Measurements from ENCODE around the gene GOLPH3L.
"Not testable (repeated sequence)": the region's sequence is repeated elsewhere in the genome, so short reads cannot be mapped to it uniquely, and the experiment has no call there.

Gene GOLPH3L

DNA sequence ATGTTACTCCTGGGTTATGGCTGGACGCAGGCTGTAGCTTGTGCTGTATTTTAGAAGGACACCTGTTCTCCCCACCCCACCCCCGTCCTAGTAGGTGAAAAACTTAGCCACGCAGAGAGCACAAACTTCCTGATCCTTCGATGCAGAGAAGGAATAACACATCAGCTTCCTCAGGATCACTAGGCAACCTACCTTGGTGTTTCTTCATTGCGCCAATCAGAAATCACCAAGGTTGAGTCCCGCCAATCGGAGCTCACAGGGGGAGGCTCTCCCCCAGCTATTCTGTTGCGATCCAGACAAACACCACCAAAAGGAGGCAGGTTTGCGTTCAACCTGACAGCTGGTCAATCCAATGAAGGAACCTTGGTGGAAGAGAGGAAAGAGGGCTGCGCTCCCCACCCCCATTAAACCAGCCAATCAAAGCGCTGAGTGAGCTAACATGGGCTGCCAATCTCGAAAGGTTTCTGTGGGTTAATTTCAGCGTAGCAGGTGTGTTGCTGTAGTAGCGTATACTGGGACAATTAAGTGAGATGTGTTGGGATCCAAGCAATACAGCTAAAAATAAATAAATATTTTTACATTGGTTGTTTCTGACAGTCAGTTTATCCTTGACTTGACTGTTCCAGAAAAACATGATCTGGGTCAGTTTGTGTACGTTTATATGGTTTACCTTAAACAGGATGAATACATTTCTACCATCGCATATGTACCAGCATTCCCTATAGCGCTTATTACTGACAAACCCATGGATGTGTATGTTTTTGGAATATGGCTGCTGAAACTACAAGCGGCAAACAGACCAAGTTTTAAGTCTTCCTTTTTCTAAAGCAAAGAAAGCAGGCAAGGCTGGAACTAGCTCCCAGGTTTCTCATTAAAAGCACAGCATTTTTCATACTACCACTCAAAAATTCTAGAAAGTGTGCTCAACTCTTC is at the start of gene GOLPH3L:
Gene GOLPH3L (minus strand): TSS at position 160 of the 933 bp plus-strand sequence. CDS start 2,316 bp downstream, outside the sequence.
- peak; percentile 99 for DNase-seq (ENCODE audit: low read depth)

DNA sequence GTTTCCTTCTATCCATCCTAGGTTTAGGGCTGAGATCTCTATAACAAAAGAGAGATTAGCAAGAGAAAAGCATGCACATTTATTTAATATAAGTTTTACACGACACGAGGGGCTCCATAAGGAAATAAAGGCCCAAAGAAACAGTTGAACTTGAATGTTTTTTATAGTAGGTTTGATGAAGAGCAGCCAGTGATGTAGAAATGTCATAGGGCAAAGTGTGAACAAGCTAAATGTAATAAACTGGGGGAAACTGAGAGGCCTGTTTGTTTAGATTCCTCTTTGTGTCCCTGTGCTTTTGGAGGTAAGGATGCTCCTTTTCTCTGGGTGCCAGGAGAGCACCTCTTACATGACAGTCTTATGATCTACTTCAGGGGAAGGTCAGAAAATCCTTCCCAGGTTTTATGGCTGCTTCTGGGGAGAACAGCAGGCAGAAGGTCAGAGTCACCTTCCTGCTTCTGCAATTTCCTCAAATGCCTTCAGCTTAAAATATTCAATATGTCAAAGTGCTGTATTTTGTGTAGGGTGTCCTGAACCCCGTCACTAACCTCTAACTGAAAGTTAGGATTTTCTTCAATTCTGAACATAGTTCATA is 33.3 kb upstream of the GOLPH3L start:
- DNase-seq (ENCODE audit: low read depth): no peak

DNA sequence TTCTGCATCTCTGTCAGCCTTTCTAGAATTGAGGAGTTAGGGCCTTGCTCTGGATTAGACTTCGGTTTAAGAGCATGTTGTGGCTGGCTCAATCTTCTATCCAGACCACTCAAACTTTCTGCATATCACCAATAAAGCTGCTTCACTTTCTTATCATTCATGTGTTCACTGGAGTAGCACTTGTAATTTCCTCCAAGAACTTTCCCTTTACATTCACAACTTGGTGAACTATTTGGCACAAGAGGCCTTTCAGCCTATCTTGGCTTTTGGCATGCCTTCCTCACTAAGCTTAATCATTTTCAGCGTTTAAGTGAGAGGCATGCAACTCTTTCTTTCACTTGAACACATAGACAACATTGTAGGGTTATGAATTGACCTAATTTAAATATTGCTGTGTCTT is 27.4 kb upstream of the GOLPH3L start:
- DNase-seq (ENCODE audit: low read depth): no peak

DNA sequence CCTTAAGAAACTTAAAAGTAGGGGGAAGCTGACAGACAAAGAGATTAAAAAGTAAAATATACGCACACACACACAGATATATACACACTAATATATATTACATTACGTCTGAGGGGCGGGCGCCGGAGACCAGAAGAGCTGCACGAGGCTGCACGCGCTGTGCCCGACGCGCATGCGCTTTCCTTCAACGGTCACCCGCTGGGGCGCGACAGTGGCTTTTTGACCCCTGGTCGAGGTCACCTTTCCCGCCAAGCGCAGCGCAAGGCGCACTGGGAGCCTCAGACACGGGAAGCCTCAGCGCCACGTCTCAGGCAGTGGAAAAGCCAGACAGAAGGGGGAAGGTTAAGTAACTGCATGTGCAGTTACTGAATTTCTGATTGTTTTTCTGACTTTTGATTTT is 23.7 kb upstream of the GOLPH3L start, which contains the start of gene HORMAD1:
Gene HORMAD1 (minus strand): TSS at position 193 of the 400 bp plus-strand sequence. CDS start 1,390 bp downstream, outside the sequence.
- no peak for DNase-seq (ENCODE audit: low read depth)

GRCh38 chr1:150720098-150720497 is 23.1 kb upstream of the GOLPH3L start:
- DNase-seq (ENCODE audit: low read depth): no peak

- no peak for DNase-seq (ENCODE audit: low read depth)
Measured at GRCh38 chr1:150718225-150718891, 21.4 kb upstream of the GOLPH3L start.

GRCh38 chr1:150709031-150709430 is 12.1 kb upstream of the GOLPH3L start:
- DNase-seq (ENCODE audit: low read depth): not testable (repeated sequence)

DNA sequence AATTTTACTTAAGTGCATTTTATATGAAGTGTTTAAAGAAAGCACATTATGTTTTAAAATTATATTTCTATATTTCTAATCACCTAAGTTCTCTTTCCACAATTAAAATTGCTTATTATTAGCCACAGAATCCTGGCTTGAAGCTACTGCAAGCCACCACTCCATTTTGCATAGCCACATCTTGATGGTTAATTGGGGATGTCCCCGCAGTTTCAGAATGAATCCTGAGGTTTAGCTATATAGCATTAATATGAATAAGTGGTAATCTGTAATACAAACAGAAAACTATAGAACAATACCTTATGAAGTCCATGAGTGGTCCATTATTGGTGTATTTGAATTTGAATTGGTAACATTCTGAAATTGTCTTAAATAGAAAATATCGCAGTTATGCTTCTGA is 11.6 kb upstream of the GOLPH3L start:
- no peak for DNase-seq (ENCODE audit: low read depth)

DNA sequence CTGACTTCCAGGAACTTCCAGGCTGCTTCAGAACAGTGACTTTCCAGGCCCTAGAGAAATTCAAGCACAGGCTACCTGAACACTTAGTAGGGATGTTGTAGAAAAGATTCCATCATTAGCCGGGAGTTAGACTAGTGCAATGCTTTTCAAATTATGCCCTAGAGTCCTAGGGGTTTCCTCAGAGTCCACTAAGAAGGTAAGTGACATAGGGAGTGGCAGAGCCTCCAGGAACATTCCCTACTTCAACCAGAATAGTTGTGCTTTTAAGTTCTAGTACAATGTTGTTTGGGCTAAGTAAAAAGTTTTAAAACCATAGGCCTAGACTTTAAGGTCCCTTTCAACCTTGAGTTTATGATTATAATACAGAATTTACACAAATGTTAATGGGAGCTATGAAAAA is 9.1 kb upstream of the GOLPH3L start:
- no peak for DNase-seq (ENCODE audit: low read depth)

DNA sequence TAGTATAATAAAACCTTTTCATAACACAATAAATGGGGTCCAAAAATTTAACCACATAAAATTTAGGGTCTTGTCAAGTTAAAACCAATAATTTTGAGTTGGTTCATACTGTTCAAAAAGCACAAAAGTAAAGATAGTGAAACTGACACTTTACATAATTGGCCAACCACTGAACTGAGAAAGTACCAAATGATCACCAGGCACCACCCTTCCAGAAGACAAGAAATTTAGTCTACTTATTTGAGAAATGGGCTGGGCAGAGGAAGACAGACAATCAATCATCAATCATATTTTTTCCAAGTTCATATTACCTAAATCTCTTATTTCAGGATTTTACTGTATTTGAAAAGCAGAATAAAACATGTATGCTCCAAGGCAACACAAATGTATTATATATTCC is 6.5 kb upstream of the GOLPH3L start:
- DNase-seq (ENCODE audit: low read depth): no peak

DNA sequence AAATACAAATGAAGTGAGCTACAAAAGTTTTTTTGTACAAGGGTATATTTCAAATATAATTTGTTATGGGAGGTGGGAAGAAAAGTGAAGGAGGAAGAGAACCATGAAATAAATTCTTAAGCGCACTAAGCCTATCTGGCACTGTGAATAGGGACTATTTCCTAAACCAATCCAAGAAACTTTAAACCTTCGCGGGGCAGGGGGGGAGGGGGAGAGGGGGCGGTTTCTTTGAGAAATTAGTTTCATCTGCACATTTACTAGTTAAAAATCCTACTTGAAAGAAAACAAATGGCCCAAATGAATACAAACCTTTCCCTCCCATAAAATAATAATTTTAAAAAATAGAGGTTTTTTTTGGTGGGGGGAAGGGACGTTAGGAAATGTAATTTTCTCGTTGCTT is 364 bp downstream of the GOLPH3L start:
- DNase-seq (ENCODE audit: low read depth): peak; percentile 28

DNA sequence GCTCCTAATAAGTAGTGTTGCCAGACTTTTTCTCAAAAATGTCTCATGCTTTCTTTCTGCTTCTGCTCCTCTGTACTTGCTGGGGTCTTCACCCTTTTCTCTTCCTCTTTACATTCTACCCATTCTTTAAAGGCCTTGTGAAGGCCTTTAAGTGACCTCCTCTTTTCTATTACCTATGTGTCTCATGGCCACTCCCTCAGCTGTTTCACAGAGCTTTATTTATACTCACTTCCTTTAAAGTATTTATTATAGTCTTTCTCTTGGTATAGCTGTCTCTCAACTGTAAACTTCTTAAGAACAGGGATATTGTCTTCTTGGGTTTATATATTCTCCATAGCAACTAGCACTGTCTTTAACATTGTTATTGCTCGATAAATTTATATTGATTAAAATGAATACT is 792 bp downstream of the GOLPH3L start:
- no peak for DNase-seq (ENCODE audit: low read depth)

DNA sequence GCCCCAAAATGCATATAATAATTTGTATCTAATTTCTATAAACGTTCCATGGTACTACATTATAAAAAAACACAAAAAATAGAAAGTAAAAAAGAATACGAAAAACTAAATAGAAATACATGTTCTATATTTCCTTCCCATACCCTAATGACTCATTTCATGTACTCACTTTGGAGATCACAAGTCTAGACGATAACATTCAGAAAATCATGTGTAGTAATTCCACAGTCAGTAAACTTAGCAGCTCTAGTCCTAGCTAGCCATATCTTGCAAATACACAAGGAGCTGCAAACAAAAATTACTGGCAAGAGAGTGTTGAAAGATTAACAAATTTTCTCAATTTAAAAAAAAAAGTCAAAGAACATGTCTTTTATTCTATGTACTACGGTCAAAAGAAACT is 1.4 kb downstream of the GOLPH3L start:
- peak; percentile 9 for DNase-seq (ENCODE audit: low read depth)

- peak; percentile 35 for DNase-seq (ENCODE audit: low read depth)
Measured at GRCh38 chr1:150692720-150693119, 4.2 kb downstream of the GOLPH3L start.

- DNase-seq (ENCODE audit: low read depth): no peak
Measured at GRCh38 chr1:150688763-150689162, 8.2 kb downstream of the GOLPH3L start.

DNA sequence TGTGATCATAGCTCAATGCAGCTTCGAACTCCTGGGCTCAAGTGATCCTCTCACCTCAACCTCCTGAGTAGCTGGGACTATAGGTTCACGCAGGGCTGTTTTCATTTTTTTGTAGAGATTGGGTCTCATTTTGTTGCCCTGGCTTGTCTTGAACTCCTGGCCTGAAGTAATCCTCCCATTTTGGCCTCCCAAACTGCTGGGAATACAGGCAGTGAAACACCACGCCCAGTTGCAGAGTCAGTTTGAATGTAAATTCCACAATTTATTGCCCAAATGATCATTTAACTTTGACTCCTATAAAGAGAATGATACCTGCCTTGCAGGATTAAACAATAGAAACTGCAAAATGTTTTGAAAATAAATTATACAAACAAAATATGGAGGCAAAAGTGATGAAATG is 10.7 kb downstream of the GOLPH3L start:
- DNase-seq (ENCODE audit: low read depth): no peak

DNA sequence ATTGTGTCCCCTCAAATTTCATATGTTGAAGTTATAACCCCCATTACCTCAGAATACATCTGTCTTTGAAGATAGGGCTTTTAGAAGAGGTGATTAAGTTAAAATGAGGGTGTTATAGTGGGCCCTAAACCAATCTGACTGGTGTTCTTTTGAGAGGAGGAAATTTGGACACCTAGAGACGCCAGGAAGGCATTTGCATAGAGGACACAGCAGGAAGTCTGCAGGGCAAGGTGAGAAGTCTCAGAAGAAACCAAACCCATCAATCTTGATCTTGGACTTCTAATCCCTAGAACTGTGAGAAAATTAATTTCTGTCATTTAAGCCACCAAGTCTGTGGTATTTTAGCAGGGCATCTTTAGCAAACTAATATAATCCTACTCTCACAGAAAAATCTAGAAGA is 13.0 kb downstream of the GOLPH3L start:
- DNase-seq (ENCODE audit: low read depth): no peak

DNA sequence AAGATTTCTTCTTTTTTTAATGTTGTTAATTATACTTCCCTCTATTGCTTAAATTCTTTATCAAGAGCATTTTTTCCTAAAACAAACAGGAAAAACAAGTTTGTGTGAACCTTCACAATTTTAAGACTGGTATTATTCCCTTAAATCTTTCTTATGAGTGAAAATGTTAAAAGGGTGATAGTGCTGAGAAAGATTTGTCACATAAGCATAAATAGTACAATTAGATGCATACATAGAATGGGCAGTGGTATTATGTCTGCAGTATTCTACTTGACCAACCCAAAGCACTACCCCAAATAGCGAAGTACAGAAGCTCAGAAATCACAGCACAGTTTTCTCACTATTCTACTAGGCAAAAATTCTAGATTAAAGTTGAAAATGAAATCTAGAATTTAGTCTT is 18.0 kb downstream of the GOLPH3L start:
- DNase-seq (ENCODE audit: low read depth): no peak

DNA sequence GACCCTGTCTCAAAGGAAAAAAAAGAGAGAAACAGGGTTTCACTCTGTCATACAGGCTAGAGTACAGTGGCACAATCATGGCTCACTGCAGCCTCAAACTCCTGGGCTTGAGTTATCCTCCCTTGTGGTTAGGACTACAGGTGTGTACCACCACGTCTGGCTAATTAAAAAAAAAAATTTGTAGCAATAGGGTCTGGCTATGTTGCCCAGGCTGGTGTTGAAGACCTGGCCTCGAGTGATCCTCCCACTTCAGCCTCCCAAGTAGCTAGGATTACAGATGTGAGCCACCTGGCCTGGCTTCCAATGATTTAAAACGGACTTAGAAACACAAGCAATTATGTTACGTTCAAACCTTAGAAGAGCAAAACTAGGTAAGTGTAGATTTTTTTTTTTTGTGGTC is 22.1 kb downstream of the GOLPH3L start:
- no peak for DNase-seq (ENCODE audit: low read depth)

DNA sequence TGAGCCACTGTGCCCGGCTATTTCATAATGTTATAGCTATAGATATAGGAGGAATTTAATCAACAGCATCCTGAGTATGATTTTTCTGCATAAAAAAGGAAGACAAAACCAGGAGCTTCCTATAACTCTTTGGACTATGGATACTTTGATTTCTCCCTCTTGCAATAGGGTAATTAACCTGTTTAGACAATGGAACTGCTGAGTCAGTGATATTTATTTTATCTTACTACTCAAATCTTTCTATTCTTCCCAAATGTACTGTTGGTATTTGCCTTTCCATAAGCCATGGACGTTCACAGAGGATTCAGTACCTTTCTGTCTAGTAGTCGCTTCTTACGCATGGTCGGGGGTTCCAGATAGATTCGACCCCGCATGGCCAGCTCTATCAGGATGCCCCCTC is 33.6 kb downstream of the GOLPH3L start:
- DNase-seq (ENCODE audit: low read depth): no peak

- no peak for DNase-seq (ENCODE audit: low read depth)
Measured at GRCh38 chr1:150662811-150663210, 34.1 kb downstream of the GOLPH3L start.

GRCh38 chr1:150661156-150661555 is 35.8 kb downstream of the GOLPH3L start:
- no peak for DNase-seq (ENCODE audit: low read depth)

DNA sequence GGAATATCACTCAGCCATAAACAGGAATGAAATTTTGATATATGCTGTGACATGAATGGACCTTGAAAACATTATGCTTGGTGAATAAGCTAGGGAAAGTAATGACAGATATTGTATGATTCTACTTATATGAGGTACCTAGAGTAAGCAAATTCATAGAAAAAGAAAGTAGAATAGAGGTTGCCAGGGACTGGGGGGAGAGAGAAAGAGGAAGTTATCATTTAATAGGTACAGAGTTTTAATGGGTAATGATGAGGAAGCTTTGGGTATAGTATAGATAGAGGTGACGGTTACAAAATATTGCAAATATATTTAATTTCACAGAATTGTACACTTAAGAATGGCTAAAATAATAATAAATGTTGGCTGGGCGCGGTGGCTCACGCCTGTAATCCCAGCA is 36.4 kb downstream of the GOLPH3L start:
- DNase-seq (ENCODE audit: low read depth): no peak

All from ELR (cell line).